Activated CD4-positive, CD25-positive, alpha-beta regulatory T cell (primary cell): Measurements from ENCODE around the gene ZNF770.

Experiments
- DNase-seq, 4 experiments: peaks; one replicate each; lab custom pipeline; 2025; lab: John Stamatoyannopoulos, UW

Gene ZNF770, protein sequence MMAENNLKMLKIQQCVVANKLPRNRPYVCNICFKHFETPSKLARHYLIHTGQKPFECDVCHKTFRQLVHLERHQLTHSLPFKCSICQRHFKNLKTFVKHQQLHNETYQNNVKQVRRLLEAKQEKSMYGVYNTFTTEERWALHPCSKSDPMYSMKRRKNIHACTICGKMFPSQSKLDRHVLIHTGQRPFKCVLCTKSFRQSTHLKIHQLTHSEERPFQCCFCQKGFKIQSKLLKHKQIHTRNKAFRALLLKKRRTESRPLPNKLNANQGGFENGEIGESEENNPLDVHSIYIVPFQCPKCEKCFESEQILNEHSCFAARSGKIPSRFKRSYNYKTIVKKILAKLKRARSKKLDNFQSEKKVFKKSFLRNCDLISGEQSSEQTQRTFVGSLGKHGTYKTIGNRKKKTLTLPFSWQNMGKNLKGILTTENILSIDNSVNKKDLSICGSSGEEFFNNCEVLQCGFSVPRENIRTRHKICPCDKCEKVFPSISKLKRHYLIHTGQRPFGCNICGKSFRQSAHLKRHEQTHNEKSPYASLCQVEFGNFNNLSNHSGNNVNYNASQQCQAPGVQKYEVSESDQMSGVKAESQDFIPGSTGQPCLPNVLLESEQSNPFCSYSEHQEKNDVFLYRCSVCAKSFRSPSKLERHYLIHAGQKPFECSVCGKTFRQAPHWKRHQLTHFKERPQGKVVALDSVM

DNA sequence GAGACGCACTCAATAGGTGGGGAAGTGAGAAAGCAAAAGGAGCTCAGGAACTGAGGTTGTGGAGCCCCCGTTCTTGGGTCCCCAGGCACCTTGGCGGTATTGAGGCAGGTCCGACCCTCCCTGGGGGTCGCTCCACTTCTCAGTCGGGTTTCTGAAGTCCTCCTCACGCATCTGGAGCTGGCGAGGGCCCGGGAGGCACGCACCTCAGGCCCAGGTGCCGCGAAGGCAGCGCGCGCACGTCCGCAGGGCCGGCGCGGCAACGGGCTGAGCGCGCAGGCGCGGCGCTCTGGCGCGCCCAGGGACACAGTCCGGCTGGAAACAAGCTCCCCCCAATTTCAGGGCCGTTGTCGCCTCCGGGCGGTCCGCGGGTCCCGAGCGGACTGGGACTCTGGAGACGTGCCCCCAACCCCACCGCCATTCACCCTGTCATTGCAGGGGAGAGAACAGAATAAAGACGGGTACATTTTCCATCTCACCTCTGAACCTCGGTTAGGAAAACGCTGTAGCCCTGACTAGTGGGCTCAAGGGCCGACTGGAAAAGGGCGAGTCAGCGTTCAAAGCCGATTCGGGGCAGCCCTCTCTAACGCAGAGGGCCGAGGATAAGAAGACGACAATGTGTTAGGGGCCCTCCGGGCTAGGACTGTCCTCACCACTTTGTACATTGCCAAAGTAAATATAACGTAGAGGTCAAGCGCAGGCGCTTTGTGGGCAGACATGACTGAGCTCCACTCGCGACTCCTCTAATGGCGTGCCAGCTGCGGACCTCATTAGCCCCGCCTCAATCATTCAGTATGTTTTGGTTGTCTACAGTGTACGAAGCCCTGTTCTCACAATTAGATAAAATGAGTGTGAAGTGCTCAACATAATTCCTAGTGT is at the start of gene ZNF770:
TSS of gene ZNF770 (minus strand) at position 261 of the 876 bp plus-strand sequence. CDS start 4,853 bp downstream, outside the sequence.
- peak; percentile 69 to 73 (median 72) for DNase-seq

DNA sequence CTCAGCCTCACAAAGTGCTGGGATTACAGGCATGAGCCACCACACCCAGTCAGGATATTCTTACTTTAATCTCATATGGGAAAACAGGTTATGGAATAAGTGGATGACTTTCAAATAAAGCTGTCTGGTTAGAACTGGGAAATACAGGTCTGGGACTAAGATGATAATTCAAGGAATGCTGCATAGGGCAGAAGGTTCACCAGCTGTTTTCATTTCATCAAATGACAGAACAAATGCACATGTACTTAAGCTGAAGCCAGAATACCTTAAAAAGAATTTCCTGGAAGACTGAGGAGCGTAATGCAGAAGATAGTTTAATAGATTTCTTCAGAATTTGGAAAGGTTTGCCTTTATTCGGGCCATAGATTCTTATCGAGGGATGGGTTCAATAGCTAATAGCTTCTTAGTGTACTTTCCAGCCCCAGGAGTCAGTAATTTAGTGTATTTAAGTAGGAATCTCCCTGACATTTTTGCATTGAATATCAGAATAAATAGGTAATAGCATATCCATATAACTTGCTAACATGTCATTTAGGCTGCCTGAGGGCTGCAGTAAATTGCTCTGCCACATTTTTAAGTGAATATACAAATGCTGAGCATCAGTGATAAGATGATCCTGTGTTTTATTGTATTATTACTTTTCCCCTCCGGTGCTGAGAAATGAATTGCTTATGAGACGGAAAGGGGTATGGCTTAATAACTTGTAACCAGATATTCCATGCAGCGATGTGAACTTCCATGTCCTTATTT is 40.3 kb upstream of the ZNF770 start:
- no peak for DNase-seq

DNA sequence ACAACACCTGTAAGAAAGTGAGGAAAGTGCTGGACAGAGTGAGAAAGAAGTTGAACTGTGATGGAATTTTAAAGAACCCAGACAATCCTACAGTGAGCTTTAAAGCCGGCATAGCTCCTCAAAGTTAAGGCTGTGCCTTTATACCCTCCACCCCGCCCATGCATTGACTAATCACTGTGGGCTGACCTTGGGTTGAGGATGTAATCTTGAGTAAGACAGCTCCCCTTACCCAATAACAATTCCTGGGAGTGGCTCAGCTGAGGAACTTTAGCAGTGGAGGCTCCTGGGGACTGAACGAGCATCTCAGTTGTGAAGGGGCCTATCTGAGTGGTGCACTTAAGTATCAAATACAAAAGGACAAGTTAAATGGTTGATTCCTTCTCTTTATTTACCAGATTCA is 35.7 kb upstream of the ZNF770 start:
- no peak for DNase-seq

DNA sequence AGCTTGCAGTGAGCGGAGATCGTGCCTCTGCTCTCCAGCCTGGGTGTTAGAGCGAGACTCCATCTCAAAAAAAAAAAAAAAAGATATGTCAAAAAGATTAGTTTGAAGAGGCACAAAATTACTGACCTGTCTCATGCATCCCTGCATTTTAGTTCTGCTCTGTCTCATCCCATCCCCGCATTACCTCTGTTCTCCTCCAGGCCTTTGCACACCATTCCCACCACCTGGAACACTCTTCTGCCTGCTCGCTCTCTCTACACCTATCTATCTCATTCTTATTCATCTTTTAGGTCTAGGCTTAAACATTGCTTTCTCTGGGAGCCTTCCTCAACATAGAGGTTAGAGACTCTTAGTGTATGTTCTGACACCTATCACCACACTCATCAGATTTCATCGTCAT is 32.9 kb upstream of the ZNF770 start:
- DNase-seq: no peak

DNA sequence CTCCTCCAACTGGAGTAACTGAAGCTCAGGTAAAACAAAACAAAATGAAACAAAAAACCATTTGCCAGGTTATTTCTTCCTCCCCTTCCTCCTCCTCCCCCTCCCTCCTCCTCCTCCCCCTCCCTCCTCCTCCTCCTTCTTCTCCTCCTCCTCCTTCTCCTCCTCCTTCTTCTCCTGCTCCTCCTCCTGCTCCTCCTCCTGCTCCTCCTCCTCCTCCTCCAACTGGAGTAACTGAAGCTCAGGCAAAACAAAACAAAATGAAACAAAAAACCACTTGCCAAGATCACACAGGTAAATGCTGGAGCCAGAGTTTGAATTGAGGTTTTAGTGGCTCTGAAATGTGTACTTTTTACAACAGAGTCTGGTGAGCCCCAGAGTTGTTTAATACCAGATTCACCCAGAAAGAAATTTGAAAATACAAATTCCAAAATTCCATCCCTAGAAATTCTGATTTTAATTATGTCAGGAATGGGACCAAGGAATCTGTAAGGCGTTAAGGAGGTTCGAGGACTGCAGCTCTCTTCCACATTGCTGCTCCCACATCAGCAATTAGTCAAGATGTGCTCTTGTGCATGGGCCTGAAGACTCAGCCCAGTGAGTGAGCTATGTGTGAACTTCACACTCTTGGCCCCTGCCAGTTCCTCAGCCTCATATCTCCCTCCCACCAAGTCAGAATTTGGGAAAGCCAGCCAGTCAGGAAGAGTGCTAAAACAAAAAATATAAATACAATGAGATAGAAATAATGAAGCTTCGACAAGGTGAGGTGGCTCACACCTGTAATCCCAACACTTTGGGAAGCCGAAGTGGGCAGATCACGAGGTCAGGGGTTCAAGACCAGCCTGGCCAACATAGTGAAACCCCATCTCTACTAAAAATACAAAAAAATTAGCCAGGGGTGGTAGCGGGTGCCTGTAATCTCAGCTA is 31.6 kb upstream of the ZNF770 start:
- no peak for DNase-seq

DNA sequence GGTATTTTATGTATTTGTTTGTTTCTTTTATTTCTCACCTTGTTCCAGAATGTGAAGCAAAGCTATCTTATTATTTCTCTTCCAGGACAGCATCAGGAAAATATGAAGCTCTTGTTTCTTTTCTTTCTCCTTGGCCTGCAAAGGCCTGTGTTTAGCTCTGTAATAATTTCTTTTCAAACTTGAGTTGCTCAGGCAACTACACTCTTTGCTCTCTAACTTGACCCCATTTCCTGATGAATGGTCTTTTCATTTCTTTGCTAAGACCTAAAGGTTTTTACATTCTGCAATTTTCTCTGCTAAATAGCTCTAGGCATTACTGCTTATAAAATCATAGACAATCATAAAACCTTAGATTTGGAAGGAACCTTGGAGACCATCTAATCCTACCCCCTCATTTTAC is 26.2 kb upstream of the ZNF770 start:
- no peak for DNase-seq

DNA sequence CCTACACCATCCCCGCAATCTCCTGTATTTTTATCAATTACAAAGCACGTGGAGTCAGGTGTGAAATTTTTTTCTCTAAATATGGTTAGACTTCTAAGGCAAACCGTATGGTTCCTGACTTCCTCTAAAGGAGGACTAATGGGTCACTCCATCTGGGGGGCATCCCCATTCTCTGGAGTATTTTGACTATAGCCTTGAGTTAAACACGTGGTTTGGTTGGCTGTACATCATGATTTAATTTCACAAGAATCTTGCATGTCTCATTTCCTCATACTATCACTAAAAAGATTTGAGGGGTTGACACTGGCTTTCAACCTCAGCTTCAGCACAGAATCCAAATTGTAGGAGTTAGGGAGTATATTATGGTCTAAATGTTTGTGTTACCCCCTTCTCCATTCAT is 25.3 kb upstream of the ZNF770 start:
- no peak for DNase-seq

DNA sequence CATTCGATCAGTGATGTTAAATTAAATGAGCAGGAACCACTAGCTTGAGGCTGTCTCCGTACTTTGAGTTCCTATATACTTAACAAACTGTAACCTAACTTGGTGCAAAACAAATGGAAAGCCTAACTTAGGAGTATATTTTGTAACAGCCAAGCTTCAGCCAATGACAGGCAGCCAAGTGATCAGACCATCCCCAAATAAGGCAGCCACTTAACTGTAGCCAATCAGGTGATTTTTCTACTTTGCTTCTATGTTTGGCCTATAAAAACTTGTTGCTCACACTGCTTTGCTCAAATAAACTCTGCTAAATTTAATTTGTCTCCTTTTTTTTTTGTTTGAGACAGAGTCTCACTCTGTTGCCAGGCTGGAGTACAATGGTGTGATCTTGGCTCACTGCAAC is 19.3 kb upstream of the ZNF770 start:
- DNase-seq: no peak

DNA sequence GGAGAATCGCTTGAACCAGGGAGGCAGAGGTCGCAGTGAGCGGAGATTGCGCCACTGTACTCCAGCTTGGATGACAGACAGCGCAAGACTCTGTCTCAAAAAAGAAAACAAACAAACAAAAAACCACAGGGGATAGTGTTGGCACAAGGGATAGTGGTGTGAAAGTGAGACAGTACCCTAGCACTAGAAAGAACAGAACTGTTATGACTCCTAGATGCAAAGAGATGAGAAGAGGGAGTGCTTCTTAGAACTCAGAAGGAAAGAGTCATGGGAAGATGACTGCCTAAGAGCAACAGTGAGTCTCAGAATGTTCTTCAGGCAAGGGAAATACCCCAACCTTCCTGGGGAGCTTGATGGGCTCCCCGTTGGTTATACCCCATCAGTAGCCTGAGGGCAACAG is 17.8 kb upstream of the ZNF770 start:
- DNase-seq: no peak

DNA sequence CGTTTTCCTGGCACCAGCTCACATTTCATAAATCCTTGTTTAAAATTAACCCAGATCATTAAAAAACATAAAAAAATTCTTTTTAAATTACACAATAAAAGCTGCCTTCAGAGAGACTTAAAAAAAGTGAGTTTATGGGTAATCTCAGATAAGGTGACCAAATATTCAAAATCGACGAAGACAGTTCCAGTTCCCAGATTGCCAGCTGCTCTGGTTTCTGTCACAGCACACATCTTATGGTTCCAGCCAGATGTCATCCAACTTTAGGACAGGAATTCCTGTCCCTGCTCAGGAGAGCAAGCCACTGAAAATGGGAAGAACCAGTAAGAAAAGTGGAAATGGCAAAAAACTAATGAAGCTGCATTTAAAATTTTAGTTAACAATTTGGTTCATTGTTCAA is 15.8 kb upstream of the ZNF770 start:
- no peak for DNase-seq

DNA sequence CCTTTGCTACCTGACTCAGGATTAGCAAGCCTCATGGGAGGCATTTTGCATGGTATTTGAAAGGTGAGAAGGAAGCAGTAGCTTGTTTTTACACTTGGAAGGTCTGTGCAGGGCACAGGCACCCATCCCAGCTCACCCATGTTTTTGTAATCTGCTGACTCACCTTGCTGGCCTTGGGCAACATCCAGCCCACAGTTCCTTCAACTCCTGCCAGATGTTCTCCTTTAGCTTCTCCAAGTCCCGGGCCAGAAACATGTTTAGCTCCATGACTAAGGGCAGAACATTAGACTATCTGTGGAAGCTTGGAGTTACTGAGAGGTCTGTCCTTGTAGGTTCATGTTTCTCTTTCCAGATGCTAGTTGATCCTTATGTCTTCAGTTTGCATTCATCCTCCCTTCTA is 12.4 kb upstream of the ZNF770 start:
- no peak for DNase-seq

DNA sequence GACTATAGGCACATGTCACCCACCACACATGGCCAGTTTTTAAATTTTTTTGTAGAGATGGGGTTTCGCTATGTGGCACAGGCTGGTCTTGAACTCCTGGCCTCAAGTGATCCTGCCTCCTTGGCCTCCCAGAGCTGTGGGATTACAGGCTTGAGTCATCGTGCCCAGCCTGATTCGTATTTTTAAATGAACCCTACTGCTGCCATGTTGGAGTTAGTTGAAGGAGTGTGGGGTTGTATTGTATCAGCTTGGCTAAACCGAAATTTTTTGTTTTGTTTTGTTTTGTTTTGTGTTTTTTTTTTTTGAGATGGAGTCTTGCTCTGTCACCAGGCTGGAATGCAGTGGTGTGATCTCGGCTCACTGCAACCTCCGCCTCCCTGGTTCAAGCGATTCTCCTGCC is 11.8 kb upstream of the ZNF770 start:
- no peak for DNase-seq

DNA sequence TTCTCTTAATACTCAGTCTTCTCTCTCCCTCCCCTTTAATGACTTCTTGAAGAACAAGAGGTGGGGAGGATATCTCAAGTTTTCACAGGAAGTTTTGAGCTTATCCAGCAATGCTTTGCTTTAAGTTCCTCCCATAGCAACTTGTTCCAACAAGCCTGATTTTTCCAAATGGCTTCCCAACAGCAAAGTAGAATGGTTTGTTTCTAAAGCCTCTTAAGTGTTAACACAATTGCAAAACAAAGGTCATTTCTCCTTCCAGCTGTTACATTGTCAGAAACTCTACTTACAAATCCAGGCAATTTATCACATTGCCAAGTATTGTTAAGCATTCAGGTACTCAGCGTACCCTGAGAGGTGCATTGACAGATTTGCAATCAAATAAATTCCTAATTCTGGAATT is 6.8 kb upstream of the ZNF770 start:
- no peak for DNase-seq

DNA sequence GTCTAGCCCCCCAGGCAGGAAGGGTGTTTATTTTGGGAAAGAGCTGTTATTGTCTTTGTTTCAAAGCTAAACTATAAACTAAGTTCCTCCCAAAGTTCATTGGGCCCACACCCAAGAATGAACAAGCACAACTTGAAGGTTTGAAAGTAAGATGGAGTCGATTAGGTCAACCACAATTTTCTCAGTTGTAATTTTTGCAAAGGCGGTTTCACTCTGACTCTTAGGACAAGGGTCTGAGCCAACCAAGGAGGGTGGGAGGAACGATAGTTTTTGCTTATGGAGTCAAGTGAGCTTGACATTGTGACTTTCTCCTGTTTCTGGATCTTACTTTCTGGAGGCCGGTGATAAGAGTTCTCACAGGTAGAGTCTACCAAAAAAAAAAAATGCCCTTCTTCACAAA is 5.8 kb upstream of the ZNF770 start:
- DNase-seq: no peak

DNA sequence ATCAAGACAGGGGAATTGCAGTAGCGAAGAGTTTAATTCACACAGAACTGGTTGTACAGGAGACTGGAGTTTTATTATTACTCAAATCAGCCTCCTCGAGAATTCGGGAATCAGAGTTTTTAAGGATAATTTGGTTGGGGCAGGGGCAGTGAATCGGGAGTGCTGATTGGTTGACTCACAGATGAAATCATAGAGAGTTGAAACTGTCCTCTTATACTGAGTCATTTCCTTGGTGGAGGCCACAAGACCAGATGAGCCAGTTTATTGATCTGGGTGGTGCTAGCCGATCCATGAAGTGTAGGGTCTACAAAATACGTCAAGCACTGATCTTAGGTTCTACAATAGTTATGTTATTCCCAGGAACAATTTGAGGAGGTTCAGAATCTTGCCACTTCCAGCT is 5.3 kb upstream of the ZNF770 start:
- DNase-seq: no peak

DNA sequence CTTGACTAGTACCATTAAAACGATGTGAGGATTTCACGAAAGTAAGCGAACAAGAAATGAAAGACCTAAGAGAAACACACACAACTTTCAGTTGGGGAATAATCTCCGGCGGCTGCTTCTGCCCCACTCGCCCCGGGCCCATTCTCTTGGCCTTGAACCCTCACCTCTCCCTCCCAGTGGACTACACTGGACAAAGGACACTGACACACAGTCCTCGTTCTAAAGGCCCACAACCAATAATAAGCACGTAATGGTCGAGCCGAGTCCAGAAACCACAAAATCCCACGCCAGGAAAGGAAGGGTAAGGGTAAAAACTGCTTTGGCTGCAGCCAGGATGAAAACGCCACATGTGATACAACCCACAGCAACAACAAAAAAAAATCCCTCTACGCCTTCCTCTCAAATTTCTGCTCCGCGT is 469 bp downstream of the ZNF770 start:
- DNase-seq: no peak

DNA sequence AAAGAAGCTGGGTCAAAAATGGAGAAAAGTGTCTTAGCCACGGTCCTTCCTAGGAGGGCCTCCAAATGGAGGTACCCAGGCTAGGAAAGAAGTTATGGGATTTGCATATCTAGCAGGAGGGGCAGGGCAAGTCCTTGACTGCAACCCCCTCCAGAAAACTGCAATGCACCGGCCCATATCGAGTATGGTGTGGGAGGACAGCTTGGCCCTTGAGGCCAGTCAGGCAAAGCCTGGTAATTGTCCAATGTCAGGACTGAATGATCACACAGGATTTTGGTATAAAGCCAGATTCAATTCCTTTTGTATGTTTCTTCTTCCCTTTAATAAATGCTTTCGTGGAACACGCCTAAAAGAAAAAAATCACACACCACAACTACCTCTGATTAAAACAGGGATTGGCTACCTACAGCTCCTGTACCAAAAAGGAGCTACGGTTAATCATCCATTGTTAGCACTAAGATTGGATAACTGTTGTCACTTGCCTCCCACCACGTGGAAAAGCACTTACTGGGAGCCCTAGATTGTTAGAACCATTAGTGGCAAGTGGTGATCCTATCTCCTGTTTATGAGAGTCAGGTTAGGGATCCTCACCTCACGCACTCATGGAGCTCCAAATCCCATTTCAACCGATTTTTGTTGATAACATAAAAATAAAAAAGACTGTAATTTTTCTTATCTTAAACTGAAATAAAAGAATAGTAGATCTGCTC is 1.2 kb downstream of the ZNF770 start:
- no peak for DNase-seq

DNA sequence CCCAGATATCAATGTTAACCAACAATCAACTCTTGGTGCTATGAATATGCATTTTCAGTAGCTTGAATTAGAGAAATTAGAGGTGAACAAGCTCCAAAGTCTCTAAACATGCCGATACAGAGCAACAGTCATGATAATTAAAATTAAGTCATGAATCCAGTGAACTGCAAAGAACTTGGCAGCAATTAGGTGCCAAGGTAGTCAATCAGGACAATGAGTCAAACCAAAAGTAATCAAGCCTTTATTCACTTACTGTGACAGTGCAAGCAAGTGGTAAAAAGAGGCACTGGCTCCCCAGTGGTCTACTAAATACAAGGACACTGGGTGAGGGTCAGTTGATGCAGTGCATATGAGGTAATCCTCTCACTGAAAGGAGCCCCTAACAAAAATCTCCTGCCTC is 1.8 kb downstream of the ZNF770 start:
- DNase-seq: no peak

DNA sequence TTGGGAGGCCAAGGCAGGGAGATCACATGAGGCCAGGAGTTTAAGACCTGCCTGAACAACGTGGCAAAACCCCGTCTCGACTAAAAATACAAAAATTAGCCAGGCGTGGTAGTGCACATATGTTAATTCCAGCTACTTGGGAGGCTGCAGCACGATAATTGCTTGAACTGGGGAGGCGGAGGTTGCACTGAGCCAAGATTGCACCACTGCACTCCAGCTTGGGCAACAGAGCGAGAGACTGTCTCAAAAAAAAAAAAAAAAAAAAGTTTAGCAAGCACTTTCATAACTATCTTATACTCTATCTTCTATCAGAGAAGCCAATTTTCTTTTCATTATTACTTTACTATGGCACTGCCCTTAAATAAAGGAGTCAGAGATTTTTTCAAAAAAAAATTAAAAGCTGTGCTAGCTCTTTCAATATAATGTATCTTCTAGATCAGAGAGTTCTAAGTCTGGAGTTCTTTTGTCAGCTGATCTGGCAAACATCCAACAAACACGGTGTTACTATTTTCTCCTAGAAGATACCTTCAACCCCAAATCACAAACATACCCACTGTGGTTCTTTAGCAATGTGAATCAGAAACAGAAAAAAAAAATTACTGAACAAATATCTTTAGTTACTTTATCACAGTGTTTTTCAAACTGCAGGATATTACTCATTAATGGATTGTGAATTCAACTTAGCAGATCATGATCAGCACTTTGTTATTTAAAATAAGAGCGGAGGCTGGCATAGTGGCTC is 3.0 kb downstream of the ZNF770 start:
- no peak for DNase-seq
